GM18867 (cell line): ENCODE results near the gene LIMS1.
"Not testable (repeated sequence)": the region's sequence is repeated elsewhere in the genome, so short reads cannot be mapped to it uniquely, and the experiment has no call there.

ENCODE experiments used
- ATAC-seq: cut with Tn5 transposase; IDR thresholded peaks from one replicate; pipeline ENCODE4 v1.9.1; 2021; ENCODE audit warnings: mild to moderate bottlenecking, moderate library complexity; ENCODE audit not compliant: unreplicated experiment

The LIMS1 gene

DNA sequence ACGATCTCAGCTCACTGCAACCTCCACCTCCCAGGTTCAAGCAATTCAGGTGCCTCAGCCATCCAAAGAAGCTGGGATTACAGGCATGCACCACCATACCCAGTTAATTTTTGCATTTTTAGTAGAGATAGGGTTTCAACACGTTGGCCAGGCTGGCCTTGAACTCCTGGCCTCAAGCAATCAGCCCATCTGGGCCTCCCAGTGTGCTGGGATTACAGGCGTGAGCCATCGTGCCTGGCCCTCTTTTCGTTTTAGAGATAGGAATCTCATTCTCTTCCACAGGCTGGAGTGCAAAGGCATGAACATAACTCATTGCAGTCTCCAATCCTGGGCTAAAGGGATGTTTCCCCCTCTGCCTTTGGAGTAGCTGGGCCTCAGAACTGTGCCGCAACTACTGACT is 182.7 kb downstream of the LIMS1 start:
- not testable (repeated sequence) for ATAC-seq

DNA sequence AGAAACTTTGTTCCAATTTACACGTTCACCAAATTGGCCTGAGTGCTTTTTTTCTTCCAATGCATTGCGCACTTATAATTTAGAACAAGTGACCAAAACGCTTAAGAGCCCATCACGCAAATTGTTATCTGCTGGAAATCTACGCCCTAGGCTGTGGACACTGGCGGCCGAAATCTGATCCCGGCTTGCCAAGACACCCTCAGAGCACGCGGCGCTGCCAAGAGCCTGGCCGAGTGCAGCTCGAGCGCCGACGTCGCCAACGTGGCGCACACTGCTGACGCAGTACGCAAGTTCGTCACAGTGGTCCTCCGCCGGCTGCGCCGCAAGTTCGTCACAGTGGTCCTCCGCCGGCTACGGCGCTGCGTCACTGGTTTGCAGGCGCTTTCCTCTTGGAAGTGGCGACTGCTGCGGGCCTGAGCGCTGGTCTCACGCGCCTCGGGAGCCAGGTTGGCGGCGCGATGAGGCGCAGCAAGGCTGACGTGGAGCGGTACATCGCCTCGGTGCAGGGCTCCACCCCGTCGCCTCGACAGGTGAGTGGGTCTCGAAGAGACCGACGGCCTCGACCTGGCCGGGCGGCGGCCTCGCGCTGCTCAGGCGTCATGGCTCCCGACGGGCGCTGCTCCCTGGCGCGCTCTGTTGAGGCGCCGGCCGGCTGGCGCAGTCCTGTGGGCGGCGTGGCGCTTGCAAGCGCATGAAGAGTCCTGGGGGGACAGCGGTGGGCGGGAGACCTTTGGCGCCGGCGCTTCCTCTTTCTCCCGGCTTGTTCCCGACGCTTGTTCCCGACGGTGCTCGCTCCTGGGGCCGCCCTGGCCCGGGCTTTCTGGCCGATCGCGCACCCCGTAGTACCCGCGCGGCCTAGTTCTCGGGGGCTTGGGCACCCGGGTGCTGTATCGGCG is 185.1 kb downstream of the LIMS1 start, which contains the start of gene RANBP2:
Gene RANBP2 (plus strand): TSS at position 334 of the 896 bp plus-strand sequence. CDS start 125 bp downstream, at position 459.
- peak; percentile 98 for ATAC-seq

DNA sequence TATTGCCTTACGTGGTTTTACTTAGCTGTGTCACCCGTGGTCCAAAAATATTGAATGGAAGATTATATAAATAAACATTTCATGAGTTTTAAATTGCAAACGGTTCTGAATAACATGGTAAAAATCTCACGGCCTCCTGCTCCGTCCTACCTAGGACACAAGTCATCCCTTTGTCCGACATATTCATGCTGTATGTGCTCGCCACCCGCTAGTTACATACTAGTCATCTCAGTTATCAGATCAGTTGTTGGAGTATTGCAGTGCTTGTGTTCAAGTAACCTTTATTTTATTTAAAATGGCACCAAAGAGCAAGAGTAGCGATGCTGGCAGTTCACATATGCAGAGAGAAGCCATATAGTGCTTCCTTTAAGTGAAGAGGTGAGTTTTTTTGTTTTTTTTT is 191.8 kb downstream of the LIMS1 start:
- ATAC-seq: not testable (repeated sequence)

DNA sequence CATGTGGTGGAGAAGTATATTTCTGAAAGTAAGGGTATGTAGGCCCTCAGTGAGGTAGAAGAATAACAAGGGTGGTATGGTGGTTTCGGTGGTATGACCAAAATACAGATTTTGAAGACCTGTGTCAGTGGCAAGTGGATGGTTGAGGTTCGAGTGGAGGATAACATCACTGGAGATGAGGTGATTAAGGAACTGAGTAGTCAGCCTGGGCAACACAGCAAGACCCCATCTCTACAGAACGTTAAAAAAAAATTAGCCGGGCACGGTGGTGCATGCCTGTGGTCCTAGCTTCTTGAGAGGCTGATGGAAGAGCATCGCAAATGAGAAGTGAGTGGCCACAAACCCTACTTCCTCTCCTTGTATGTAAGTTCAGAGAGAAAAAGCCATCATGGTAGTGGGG is 200.4 kb downstream of the LIMS1 start:
- not testable (repeated sequence) for ATAC-seq
